Posterior cingulate gyrus (tissue), 11 donors: ENCODE measurements around the gene AGGF1.
"Not testable (repeated sequence)": the region's sequence is repeated elsewhere in the genome, so short reads cannot be mapped to it uniquely, and the experiment has no call there.

ENCODE experiments used
- DNase-seq, 10 donors: peaks; one replicate each; pipeline versions ENCODE4 v3.0.0 to v3.0.0-alpha.2; 2020 to 2021; ENCODE audit warnings: mixed read lengths in 3 of 10
- intact Hi-C: fragments of 100-400 bp; cut with DNase I; formaldehyde crosslinking; loops from one replicate; pipeline ENCODE4 v1.15.1; 2023

AGGF1 gene

GRCh38 chr5:77030097-77031071 lies at the start of gene AGGF1:
Gene AGGF1 (plus strand): TSS chr5:77030404. CDS start chr5:77030767, 363 bp downstream.
- intact Hi-C loops: loop anchor here (5.0 kb wide), 1 partner anchor 57 kb away; the partner anchor contains the start of gene ZBED3
- peak; percentile 88 to 99 (median 94) for DNase-seq

GRCh38 chr5:76980518-76981144 lies 49.6 kb upstream of the AGGF1 start:
- intact Hi-C loops: no loop called here
- DNase-seq: no peak

GRCh38 chr5:76982450-76982849 lies 47.8 kb upstream of the AGGF1 start:
- DNase-seq: no peak
- intact Hi-C loops: no loop called here

GRCh38 chr5:76983468-76983867 lies 46.7 kb upstream of the AGGF1 start:
- intact Hi-C loops: no loop called here
- no peak for DNase-seq

- intact Hi-C loops: no loop called here
Measured at GRCh38 chr5:76986825-76987526, 43.2 kb upstream of the AGGF1 start.

GRCh38 chr5:76990899-76991459 lies 39.2 kb upstream of the AGGF1 start:
- DNase-seq: no peak
- intact Hi-C loops: no loop called here

More at GRCh38 chr5:76986825-76987526, 43.2 kb upstream of the AGGF1 start:
- DNase-seq: no peak

GRCh38 chr5:76993436-76993835 lies 36.8 kb upstream of the AGGF1 start:
- intact Hi-C loops, DNase-seq: not testable (repeated sequence)

GRCh38 chr5:76994337-76994736 lies 35.9 kb upstream of the AGGF1 start:
- intact Hi-C loops: no loop called here
- no peak for DNase-seq

GRCh38 chr5:76998251-76998650 lies 32.0 kb upstream of the AGGF1 start:
- intact Hi-C loops, DNase-seq: not testable (repeated sequence)

- intact Hi-C loops: no loop called here
- no peak for DNase-seq
Measured at GRCh38 chr5:76999451-76999850, 30.8 kb upstream of the AGGF1 start.

- intact Hi-C loops: no loop called here
- no peak for DNase-seq
Measured at GRCh38 chr5:77003246-77003645, 27.0 kb upstream of the AGGF1 start.

GRCh38 chr5:77006124-77006523 lies 24.1 kb upstream of the AGGF1 start:
- intact Hi-C loops: no loop called here
- DNase-seq: no peak

GRCh38 chr5:77008413-77008812 lies 21.8 kb upstream of the AGGF1 start:
- intact Hi-C loops: no loop called here

GRCh38 chr5:77010243-77010642 lies 20.0 kb upstream of the AGGF1 start:
- no peak for DNase-seq
- intact Hi-C loops: no loop called here

More at GRCh38 chr5:77008413-77008812, 21.8 kb upstream of the AGGF1 start:
- DNase-seq: no peak

- intact Hi-C loops: no loop called here
Measured at GRCh38 chr5:77011498-77011897, 18.7 kb upstream of the AGGF1 start.

GRCh38 chr5:77012601-77013000 lies 17.6 kb upstream of the AGGF1 start:
- intact Hi-C loops: no loop called here
- no peak for DNase-seq

More at GRCh38 chr5:77011498-77011897, 18.7 kb upstream of the AGGF1 start:
- DNase-seq: no peak

- intact Hi-C loops: loop anchor here (2.0 kb wide), 1 partner anchor 147 kb away; no protein-coding TSS in a partner anchor
- DNase-seq: no peak
Measured at GRCh38 chr5:77015938-77016569, 14.2 kb upstream of the AGGF1 start.

- DNase-seq: no peak
- intact Hi-C loops: loop anchor here (2.0 kb wide), 1 partner anchor 148 kb away; no protein-coding TSS in a partner anchor
Measured at GRCh38 chr5:77016962-77017361, 13.2 kb upstream of the AGGF1 start.

- intact Hi-C loops: loop anchor here (2.0 kb wide), 1 partner anchor 149 kb away; no protein-coding TSS in a partner anchor
- DNase-seq: no peak
Measured at GRCh38 chr5:77017668-77018067, 12.5 kb upstream of the AGGF1 start.
